GM18873 (cell line): Measurements from ENCODE around the gene ENPP4.
A peak's percentile ranks its signal among the peaks of the same experiment; 100 is the strongest.
"Not testable (repeated sequence)": the region's sequence is repeated elsewhere in the genome, so short reads cannot be mapped to it uniquely, and the experiment has no call there.

Source experiments
- ATAC-seq: cut with Tn5 transposase; IDR thresholded peaks from one replicate; pipeline ENCODE4 v1.9.1; 2021; ENCODE audit warnings: mild to moderate bottlenecking, moderate library complexity, moderate number of reproducible peaks; ENCODE audit not compliant: unreplicated experiment, low FRiP score

Gene ENPP4

DNA sequence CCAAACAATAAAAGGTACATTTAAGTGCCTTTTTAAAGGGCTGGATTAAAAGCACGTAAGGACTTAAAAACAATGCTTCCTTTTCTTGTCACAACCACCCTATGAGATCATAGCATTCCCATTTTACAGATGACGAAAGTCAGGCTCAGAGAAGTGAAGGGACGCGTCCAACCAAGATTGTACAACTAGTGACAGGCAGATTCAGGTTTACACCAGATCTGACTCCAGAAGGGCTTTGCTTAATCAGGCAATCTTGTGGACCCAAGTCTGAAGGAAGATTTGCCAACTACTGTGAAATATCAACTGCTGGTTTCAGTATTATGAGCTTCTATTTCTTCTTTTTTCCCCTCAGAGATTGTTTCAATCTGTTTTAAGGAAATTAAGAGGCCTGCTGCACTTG, 877 bp downstream of the ENPP4 start:
- ATAC-seq: no peak

GRCh38 chr6:46131291-46131690, 1.5 kb downstream of the ENPP4 start:
- ATAC-seq: not testable (repeated sequence)

GRCh38 chr6:46134216-46134615, 4.4 kb downstream of the ENPP4 start:
- ATAC-seq: no peak

DNA sequence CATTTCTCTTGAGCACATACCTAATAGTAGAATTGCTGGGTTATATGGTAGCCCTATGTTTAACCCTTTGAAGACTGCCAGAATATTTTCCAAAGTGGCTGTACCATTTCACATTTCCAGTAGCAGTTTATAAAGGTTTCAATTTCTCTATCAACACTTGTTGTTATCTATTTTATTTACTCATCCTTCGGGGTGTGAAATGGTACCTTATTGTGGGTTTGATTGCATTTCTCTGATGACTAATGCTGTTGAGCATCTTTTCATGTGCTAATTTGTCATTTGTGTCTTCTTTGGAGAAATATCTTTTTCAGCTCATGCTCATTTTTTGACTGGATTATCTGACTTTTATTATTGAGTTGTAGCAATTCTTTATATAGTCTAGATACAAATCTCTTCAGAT, 5.4 kb downstream of the ENPP4 start:
- no peak for ATAC-seq

DNA sequence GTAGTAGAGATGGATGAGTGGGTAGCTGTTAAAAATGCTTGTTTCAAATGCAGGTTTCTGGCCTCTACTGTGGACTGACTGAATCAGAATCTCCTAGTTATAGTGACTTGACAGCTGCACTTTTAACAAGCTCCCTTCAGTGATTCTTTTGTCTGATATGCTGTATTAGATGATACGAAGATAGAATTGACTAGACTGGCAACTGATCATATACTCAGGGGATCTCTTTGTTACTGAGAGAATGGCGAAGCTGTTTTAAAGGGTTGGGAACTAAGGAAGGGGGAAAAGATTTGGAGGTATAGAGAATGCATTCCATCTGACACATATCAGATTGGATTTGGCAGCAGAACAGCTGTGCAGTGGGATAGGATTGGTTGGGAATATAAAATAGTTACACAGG, 7.0 kb downstream of the ENPP4 start:
- no peak for ATAC-seq

DNA sequence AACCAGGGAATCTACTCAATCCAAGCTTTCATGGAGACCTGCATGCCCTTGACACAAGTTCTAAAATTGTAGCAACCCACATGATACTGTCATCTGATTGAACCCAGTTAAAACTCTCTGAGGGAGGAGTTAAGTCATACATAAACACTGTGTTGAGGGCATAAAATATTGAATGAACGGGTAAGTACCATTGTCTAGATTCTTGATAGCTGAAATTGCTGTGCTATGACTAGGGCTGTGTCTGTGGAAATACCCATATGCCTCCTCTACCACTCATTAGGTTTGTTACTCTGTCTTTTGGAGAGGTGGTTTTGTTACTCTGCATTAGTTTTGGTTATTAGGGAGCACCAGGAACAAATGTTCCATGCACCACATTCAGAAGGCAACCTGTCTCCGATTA, 7.6 kb downstream of the ENPP4 start:
- peak; percentile 48 for ATAC-seq

DNA sequence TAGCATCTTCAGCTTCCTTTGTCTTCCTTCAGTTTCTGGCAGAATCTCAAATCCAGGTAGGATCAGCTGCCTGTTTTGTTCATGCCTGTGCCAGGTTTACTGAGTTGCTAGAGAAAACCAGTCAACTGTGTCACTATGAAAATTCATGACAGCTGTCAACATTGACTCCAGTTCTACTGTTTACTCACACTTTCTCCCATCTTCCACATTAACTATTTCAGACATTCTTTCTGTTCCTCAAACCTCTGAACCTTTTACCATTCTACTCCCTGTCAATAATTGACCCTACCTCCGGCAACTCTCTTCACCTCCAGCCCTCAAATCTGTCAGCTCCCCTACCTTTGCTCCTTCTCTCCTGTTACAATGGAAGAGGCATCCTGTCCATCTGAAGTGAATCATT, 8.5 kb downstream of the ENPP4 start:
- peak; percentile 92 for ATAC-seq

DNA sequence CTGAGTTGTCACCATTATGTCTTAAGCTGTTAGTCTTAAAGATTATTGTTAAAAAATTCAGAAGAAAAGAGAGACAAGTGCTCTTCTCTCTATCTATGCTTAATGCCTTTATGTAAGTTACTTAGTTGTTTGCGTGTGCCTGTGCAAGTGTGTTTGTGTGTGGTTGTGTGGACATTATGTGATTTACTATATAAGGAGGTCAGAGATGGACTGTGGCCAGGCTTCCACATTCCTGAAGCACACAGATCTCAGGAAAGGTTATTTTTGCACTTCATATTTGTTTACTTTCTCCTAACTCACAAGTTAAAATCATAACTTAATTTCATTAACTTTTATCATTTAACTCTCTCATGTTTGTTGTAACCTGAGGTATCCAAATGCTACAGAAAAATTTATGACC, 14.5 kb downstream of the ENPP4 start:
- no peak for ATAC-seq

- not testable (repeated sequence) for ATAC-seq
Measured at GRCh38 chr6:46149066-46149465, 19.3 kb downstream of the ENPP4 start.

- no peak for ATAC-seq
Measured at GRCh38 chr6:46156701-46157100, 26.9 kb downstream of the ENPP4 start.

GRCh38 chr6:46159229-46159628, 29.4 kb downstream of the ENPP4 start:
- no peak for ATAC-seq

DNA sequence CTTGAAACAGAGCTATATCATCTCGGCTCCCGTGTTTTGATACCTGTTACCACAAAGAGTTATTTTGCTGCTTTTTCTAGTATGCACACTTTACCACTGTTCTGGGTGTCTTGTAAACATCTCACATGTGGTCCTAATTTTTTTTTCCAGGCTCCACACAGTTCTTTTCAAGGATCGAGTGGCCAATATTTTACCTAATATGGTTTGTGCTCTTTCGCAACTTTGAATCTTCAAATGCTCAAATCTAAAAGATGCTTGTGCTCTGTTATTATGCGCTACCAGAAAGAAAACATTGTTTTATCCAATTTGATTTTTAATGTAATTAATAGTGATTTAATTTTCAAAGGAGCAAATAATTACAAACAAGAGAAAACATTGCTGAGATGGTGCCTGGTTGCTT, 30.3 kb downstream of the ENPP4 start:
- no peak for ATAC-seq

- ATAC-seq: peak; percentile 75
Measured at GRCh38 chr6:46170357-46171289, 40.8 kb downstream of the ENPP4 start, which contains the start of gene ENPP5. Gene ENPP5 (minus strand): TSS chr6:46170980. CDS start chr6:46168262, 2,718 bp downstream.

DNA sequence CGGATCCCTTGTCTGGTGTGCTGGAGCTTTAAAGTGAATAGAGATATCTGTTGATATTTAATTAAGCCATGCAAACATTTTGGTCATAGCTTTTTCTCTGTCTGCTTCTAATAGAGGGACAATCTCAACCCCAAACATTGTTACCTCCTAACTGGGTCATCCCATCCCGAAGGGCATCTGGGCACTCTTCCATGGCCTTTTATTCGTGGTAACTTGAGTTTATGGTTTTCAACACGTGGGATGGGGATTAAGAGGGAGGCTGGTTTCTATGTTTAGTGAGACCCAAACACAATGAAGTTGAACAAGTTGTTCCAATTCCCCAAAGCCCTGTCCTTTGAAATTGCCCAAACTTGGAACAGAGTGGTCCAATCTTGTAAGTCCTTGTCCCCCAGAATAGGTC, 42.4 kb downstream of the ENPP4 start:
- no peak for ATAC-seq

GRCh38 chr6:46174904-46175303, 45.1 kb downstream of the ENPP4 start:
- ATAC-seq: no peak

DNA sequence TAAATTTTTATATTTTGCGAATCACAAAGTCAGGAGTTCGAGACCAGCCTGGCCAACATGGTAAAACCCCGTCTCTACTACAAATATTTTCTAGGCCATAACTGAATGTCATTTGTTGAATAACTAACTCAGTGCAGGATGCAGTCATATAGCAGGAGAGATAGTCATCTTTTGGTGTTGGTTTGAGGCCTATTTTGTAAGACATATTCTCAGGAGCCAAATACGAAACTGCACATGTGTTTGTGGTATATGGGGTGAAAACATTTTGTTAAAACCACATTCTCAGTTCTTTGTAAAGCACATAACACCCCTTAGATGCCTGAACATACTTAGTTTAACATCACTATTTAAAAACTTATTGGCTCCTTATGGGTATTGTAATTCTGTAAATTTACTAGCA, 45.7 kb downstream of the ENPP4 start:
- peak; percentile 87 for ATAC-seq

DNA sequence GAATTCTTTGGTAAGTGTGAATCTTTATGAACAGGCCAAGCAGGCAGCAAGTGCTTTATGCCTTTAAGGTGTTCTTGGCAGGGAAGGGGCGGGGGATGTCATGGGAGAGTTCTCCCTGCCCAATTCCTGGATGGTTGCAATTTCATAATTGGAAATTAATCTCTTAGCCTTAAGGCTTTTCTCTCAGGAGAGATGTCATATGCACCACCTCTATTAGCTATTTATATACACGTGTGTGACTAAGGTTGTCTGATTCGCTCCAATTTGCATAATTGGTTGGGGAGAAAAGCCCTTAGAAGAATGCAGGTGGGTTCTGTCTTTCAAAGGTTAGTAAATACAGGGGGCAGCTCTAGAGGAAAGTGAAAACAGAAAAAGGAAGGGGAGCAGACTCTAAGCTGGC, 46.2 kb downstream of the ENPP4 start:
- no peak for ATAC-seq

GRCh38 chr6:46184114-46184513, 54.3 kb downstream of the ENPP4 start:
- ATAC-seq: no peak

- no peak for ATAC-seq
Measured at GRCh38 chr6:46186583-46186982, 56.8 kb downstream of the ENPP4 start.

- no peak for ATAC-seq
Measured at GRCh38 chr6:46189726-46190125, 59.9 kb downstream of the ENPP4 start.

GRCh38 chr6:46190889-46191288, 61.1 kb downstream of the ENPP4 start:
- ATAC-seq: no peak

DNA sequence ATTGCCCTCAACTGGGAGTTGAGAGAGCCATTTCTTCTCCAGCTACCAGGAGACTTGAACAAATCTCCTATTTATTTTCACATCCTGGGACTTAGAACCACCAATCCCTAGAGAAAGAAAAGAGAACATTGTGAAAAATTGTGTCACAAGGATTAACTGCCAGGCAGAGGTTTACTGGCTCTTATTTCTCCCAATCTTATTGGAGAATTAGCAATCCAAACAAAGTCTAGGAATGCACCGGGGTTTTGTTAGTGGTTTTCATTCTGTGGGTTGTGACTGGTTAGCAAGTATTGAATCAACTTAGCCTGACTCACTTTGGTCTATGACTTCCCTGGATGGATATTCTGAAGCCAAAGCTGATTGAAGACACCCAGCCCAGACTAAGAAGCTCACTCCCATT, 62.2 kb downstream of the ENPP4 start:
- no peak for ATAC-seq
